Measurements from ENCODE around the gene CCDC174.

CCDC174 gene

GRCh38 chr3:14680716-14681115 lies 29.2 kb downstream of the CCDC174 start:
- TF ChIP-seq HDGF (IDR thresholded peaks at IDR 0.05; ENCODE audit: borderline replicate concordance) (no peak), BHLHE40 (IDR thresholded peaks at IDR 0.05; ENCODE audit: borderline replicate concordance) (no peak), FOXA1 (IDR thresholded peaks at IDR 0.05) (no peak), L3MBTL2 (conservative IDR thresholded peaks at IDR 0.05) (no peak), TARDBP (IDR thresholded peaks at IDR 0.05) (no peak), ZNF384 (IDR thresholded peaks at IDR 0.05) (no peak), LEF1 (IDR thresholded peaks at IDR 0.05; ENCODE audit: borderline replicate concordance) (no peak)
- ChIA-PET POLR2A (no interaction called here), CTCF (no interaction called here)
- no peak for DNase-seq (ENCODE audit: extremely low spot score)

- ChIA-PET CTCF (no interaction called here), POLR2A (no interaction called here)
- TF ChIP-seq BHLHE40 (IDR thresholded peaks at IDR 0.05; ENCODE audit: borderline replicate concordance), result no peak
- no peak for TF ChIP-seq FOXK2 (IDR thresholded peaks at IDR 0.05)
- no peak for TF ChIP-seq FOXM1 (IDR thresholded peaks at IDR 0.05; ENCODE audit: borderline replicate concordance)
- DNase-seq (ENCODE audit: extremely low spot score), result no peak
Measured at GRCh38 chr3:14684447-14684846, 32.9 kb downstream of the CCDC174 start.

- TF ChIP-seq ZNF384 (IDR thresholded peaks at IDR 0.05) (no peak), HDGF (IDR thresholded peaks at IDR 0.05; ENCODE audit: borderline replicate concordance) (no peak), NFRKB (IDR thresholded peaks at IDR 0.05) (no peak), L3MBTL2 (conservative IDR thresholded peaks at IDR 0.05) (no peak), SUZ12 (IDR thresholded peaks at IDR 0.05) (no peak), ARNT (IDR thresholded peaks at IDR 0.05) (no peak), ELF4 (IDR thresholded peaks at IDR 0.05) (no peak), SP1 (IDR thresholded peaks at IDR 0.05) (no peak), FOXM1 (IDR thresholded peaks at IDR 0.05; ENCODE audit: borderline replicate concordance) (no peak), TARDBP (IDR thresholded peaks at IDR 0.05) (no peak), BHLHE40 (IDR thresholded peaks at IDR 0.05; ENCODE audit: borderline replicate concordance) (no peak)
- no peak for DNase-seq (ENCODE audit: extremely low spot score)
- POLR2A ChIA-PET, result no interaction called here
- CTCF ChIA-PET, result no interaction called here
Measured at GRCh38 chr3:14685179-14685578, 33.6 kb downstream of the CCDC174 start.

GRCh38 chr3:14687360-14687759 lies 35.8 kb downstream of the CCDC174 start:
- POLR2A ChIA-PET, result no interaction called here
- CTCF ChIA-PET, result no interaction called here

DNA sequence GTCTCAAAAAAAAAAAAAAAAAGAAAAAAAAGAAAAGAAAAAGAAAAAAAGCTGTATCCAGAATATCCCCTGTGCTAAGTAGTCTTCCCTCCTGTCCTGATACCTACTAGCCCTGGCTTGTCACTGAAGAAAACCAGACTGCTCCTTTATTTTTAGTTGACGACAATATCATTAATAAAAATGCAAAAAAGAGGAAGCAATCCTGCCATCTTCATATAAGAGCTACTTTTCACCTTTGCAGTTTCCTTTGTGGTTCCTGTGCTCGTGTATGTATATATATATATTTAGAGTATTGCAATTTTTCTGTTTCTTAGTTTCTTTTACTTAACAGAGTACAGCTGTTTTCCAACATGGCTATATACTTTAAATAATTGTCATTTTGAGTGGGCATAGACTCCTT lies 37.0 kb downstream of the CCDC174 start:
- DNase-seq (ENCODE audit: extremely low spot score), result no peak
- POLR2A ChIA-PET, result no interaction called here
- TF ChIP-seq, protein P1, sequence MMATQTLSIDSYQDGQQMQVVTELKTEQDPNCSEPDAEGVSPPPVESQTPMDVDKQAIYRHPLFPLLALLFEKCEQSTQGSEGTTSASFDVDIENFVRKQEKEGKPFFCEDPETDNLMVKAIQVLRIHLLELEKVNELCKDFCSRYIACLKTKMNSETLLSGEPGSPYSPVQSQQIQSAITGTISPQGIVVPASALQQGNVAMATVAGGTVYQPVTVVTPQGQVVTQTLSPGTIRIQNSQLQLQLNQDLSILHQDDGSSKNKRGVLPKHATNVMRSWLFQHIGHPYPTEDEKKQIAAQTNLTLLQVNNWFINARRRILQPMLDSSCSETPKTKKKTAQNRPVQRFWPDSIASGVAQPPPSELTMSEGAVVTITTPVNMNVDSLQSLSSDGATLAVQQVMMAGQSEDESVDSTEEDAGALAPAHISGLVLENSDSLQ (IDR thresholded peaks at IDR 0.05), result no peak
- TF ChIP-seq BHLHE40 (IDR thresholded peaks at IDR 0.05; ENCODE audit: borderline replicate concordance) (no peak), LEF1 (IDR thresholded peaks at IDR 0.05; ENCODE audit: borderline replicate concordance) (no peak), HDGF (IDR thresholded peaks at IDR 0.05; ENCODE audit: borderline replicate concordance) (no peak), ELF4 (IDR thresholded peaks at IDR 0.05) (no peak), SP1 (IDR thresholded peaks at IDR 0.05) (no peak), TARDBP (IDR thresholded peaks at IDR 0.05) (no peak), ZNF384 (IDR thresholded peaks at IDR 0.05) (no peak)
- CTCF ChIA-PET, result no interaction called here

More at GRCh38 chr3:14687360-14687759, 35.8 kb downstream of the CCDC174 start:
- TF ChIP-seq SP1 (IDR thresholded peaks at IDR 0.05), result no peak
- no peak for DNase-seq (ENCODE audit: extremely low spot score)

GRCh38 chr3:14689247-14689980 lies 37.9 kb downstream of the CCDC174 start:
- ChIA-PET POLR2A (no interaction called here), CTCF (no interaction called here)
- DNase-seq (ENCODE audit: extremely low spot score), result no peak
- TF ChIP-seq LEF1 (IDR thresholded peaks at IDR 0.05; ENCODE audit: borderline replicate concordance), result no peak
- TF ChIP-seq BHLHE40 (IDR thresholded peaks at IDR 0.05; ENCODE audit: borderline replicate concordance), result no peak
- TF ChIP-seq TARDBP (IDR thresholded peaks at IDR 0.05), result no peak
- no peak for TF ChIP-seq FOXM1 (IDR thresholded peaks at IDR 0.05; ENCODE audit: borderline replicate concordance)
- TF ChIP-seq L3MBTL2 (conservative IDR thresholded peaks at IDR 0.05), result no peak
- TF ChIP-seq, protein P1 (IDR thresholded peaks at IDR 0.05), result no peak
- no peak for TF ChIP-seq ELF4 (IDR thresholded peaks at IDR 0.05)
- no peak for TF ChIP-seq HDGF (IDR thresholded peaks at IDR 0.05; ENCODE audit: borderline replicate concordance)
- TF ChIP-seq SP1 (IDR thresholded peaks at IDR 0.05), result no peak
- TF ChIP-seq FOXK2 (IDR thresholded peaks at IDR 0.05), result no peak
- no peak for TF ChIP-seq FOXA1 (IDR thresholded peaks at IDR 0.05)
- no peak for TF ChIP-seq SUZ12 (IDR thresholded peaks at IDR 0.05)
- no peak for TF ChIP-seq CTBP1 (IDR thresholded peaks at IDR 0.05; ENCODE audit: borderline replicate concordance)
- TF ChIP-seq ZNF384 (IDR thresholded peaks at IDR 0.05), result no peak
- no peak for TF ChIP-seq ARNT (IDR thresholded peaks at IDR 0.05)
- no peak for TF ChIP-seq NFRKB (IDR thresholded peaks at IDR 0.05)

GRCh38 chr3:14691239-14691638 lies 39.7 kb downstream of the CCDC174 start:
- ChIA-PET POLR2A (no interaction called here), CTCF (no interaction called here)
- TF ChIP-seq L3MBTL2 (conservative IDR thresholded peaks at IDR 0.05) (no peak), TARDBP (IDR thresholded peaks at IDR 0.05) (no peak), FOXM1 (IDR thresholded peaks at IDR 0.05; ENCODE audit: borderline replicate concordance) (no peak), LEF1 (IDR thresholded peaks at IDR 0.05; ENCODE audit: borderline replicate concordance) (no peak), FOXK2 (IDR thresholded peaks at IDR 0.05) (no peak), SP1 (IDR thresholded peaks at IDR 0.05) (no peak), CTBP1 (IDR thresholded peaks at IDR 0.05; ENCODE audit: borderline replicate concordance) (no peak), BHLHE40 (IDR thresholded peaks at IDR 0.05; ENCODE audit: borderline replicate concordance) (no peak), ELF4 (IDR thresholded peaks at IDR 0.05) (no peak), SUZ12 (IDR thresholded peaks at IDR 0.05) (no peak)
- TF ChIP-seq, protein P1 (IDR thresholded peaks at IDR 0.05), result no peak
- no peak for DNase-seq (ENCODE audit: extremely low spot score)
